Amygdala (tissue), 56 donors: Measurements from ENCODE around the gene PSMD11.

ENCODE experiments used
- DNase-seq, 56 donors: peaks; one replicate each; lab custom pipeline; 2025; lab: John Stamatoyannopoulos, UW

The PSMD11 gene

DNA sequence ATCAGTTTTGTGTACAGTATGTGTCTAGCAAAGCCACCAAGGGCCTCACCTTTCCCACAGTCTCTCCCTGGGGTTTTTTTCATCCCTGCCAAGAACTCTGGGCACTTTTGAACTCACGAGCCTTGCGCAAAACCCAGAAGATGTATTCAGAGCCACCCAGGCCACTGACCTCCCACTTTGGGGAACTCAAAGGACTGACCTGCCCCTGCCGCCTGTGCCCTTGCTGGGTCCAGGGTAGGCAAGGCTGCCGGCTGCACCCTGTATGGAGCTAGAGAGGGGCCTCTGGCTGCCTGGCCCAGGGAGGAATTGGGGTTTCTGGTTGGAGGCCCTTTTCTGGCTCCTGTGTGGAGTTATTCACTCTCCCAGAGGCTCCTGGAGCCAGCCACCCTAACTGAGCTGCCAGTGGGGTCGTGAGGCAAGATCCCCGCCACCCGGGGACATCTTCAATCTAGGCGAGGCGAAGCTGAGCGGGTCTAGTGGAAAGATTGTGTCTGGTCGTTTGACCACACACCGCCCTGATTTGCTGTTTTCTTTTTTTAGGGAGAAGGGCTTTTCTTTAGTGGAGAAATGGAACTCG, 44.4 kb downstream of the PSMD11 start:
- DNase-seq = no peak

DNA sequence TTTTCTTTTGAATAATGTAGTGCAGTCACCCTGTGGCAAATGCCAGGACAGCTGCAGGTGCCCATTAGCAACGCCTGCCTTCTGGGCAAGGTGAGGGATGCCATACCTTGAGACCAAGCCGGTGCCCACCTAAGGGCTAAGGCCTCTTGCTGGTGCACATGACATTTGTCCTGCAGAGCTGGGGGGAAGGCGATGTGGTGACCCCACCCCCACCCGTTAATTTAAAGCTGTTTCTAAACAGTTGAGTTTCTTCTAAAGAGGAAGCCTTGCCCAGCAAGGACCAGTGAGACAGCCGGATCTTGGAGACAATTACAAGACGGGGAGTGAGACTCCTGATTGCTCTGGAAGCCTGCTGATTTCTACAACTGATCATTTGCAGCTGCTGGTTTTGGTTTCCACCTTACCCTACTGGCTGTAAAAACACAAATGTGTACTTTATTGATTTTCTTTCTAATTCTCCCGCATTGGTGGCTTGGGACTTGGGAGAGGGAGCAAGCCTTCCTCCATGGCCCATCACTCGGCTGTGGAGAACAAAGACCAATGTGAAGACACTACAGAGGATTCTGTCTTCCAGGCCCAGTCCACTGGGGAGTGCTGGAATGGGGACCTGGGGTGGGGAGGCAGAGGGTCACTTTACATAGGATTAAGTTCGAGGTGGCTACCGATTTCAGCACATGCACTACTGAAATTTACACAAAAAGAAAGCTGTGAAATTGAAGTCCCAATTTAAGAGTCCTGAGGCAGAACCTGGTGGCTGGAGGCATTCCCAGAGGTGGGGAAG, 45.2 kb downstream of the PSMD11 start:
- DNase-seq = peak in 1 of 56 donors; percentile 17

GRCh38 chr17:32490101-32490482, 45.8 kb downstream of the PSMD11 start:
- peak in 2 of 56 donors; percentile 22 to 39 for DNase-seq

DNA sequence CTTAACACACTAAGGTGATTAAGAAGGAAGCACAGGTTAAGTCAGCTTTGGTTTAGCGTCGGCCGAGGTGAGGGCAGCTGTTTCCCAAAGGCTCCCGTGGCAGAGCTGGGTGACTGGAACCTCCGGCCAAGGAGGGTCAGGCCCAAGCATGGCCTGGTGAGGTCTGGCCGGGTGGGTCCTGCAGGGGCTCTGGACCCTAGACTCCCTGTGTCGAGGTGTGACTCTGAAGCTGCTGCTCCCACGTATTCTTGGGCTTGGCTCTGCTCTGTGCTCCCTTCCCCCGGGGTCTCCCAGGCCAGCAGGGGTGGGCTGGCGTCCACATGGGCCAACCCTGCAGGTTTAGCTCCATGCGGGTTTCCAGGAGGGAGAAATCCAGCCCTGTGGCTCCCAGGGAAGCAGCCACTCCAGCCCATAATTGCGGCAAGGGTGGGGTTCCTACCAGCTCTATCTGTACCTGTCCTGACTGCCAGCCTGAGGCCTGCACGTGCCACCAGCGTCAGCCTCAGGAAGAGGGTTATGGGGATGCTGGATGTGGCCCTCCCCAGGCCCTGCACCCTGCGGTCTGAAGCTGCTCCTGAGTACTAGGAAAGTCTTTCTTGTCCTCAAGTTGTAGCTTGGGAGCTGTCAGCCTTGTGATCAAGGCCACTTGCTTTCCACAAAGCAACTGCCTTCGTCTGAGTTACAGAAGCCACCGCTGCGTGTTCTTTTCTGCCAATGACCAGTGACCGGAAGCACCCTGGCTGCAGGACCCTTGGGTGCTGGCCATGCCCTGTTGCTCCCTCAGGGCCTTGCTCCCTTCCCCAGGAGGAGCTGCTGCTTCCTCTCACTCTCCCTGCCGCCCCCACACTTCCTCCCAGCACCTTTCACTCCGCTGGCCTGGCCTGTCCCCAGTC, 47.3 kb downstream of the PSMD11 start:
- no peak for DNase-seq

DNA sequence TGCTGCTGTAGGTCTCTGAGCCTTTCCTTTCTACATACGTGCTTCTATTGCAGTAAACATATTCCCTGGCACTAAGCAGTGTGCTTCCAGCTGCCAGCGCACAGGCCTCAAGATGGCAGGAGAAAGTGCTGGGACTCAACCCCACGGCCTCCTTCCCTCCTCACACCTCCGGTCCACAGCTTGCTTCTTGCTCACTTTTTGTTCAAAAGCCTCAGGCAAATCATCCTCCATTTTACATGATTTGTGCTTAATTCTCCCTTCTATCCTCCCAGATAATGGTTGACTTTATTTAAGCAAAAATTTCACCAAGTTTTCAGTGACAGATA, 47.9 kb downstream of the PSMD11 start:
- DNase-seq = no peak

DNA sequence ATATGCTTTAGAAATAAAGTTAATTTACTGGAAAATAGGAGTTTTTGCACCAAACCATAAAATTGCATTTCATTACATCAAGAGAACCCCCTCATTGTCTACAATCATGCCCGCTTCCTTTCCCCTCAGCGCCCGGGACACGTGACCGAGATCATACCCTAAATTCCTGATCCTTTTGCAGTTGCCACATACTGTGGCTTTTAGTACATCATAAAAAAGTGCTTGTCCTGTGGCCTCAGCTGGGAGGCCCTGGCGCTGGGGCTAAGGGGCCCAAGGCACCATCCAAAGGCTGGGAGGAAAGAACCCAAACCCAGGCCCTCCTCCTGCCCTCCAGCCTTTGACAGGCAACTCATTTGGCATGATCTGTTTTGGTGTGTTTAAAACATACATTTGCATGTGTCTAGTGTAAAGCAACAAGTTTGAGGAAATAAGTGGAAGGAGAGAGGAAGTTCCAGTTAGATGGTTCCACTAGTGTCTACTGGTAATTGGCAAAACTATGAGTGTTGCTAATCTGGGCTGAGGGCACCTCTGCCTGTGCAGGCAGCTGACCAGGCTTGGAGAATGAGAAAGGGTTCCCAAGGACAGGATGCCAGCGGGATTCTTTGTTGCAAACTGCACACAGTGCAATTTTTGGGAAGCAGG, 48.5 kb downstream of the PSMD11 start:
- no peak for DNase-seq

DNA sequence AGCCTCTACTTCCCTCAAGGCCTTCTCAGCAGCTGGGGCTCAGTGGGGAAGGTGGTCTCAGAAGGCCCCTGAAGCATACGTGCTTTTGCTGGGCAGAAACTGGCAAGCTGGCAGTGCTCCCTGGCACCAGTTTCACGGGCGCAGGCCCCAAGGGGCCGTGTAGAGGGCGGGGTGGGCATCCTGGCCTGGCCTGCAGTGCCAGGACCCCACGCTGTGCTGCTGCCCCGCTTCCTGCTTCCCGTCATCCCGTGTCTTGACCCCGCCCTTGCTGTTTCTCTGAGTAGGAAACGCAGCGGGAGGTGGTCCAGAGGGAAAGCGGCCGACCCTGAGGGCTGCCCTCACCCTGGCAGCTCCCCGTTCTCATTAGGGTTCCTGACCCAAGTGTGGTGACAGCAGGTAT, 49.3 kb downstream of the PSMD11 start:
- no peak for DNase-seq

GRCh38 chr17:32493976-32494513, 49.7 kb downstream of the PSMD11 start:
- DNase-seq = no peak

DNA sequence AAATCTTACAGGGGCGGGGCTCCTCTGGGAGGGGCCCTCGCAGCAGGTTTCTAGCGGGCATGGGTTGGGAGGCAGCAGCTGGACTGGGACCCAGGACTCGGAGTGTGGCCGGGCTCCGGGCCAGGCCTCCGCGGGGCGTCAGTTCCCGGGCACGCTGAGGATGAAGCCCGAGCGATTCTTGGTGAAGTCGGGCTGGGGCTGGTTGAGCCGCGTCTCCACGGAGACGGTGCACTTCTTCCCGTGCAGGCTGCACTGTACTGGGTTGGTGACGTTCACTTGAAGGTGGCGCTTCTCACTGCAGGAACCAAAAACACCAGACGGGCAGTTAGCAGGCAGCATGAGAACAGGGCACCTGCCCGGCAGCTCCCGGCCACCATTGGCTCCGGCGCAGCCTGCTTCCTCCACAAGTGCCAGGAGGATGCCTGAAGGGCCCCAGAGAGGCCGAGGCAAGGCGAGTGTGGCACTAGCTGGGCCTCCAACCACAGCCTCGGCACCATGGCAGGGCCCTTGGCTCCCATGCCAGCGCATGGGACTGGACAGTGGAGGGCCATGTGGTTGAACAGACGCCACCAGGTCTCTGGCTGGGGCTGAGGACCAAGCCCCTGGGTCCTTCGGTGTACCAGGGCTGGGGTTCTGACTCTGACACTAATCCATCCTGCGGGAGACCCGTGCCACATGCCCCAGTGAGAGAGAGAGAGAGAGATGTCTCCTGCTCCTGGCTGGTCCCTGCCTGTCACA, 50.5 kb downstream of the PSMD11 start:
- peak in 36 of 56 donors; percentile 14 to 70 (median 50) for DNase-seq

DNA sequence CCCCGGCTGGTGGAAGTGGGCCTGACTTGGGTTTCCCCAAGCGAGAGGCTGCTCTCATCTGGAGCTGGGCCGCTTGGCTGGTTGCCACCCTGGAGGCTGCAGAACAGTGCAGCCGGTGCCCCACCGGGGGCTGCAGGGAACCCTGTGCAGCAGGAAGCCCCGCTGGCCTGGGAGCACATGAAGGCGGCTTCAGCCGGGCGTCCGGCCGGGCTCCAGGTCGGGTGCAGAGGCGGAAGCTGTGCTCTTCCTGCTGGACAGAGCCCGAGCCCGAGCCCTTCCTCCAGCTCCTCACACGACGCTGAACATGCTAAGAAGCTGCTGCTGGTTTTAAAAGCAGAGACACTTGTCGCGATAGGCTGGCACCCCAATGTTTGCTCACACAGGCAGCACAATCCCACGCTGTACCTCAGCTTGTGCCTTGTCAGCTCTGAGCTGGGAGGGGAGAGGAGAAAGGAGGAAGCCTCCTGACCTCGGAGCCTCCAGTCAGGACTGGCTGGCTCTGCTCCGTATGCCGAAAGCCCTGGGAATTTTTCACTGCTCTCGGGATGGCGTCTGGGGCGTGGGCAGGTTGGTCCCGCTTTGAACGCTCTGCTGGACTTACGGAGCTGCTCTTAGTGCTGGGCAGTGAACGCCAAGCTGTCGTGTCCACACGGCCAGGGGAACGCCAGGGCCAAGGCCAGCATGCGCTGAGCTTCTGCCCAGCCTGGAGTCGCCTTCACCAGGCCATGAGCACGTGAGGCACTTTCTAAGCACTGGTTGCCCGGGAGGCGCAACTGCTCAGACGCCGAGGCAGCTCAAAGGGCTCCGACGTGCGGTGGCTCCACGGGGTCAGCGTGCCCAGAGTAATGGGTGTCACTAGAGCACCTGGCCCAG, 51.3 kb downstream of the PSMD11 start:
- peak in 25 of 56 donors; percentile 20 to 77 (median 45) for DNase-seq

- DNase-seq = no peak
These were observed 52.2 kb downstream of the PSMD11 start for GRCh38 chr17:32496395-32497073.

DNA sequence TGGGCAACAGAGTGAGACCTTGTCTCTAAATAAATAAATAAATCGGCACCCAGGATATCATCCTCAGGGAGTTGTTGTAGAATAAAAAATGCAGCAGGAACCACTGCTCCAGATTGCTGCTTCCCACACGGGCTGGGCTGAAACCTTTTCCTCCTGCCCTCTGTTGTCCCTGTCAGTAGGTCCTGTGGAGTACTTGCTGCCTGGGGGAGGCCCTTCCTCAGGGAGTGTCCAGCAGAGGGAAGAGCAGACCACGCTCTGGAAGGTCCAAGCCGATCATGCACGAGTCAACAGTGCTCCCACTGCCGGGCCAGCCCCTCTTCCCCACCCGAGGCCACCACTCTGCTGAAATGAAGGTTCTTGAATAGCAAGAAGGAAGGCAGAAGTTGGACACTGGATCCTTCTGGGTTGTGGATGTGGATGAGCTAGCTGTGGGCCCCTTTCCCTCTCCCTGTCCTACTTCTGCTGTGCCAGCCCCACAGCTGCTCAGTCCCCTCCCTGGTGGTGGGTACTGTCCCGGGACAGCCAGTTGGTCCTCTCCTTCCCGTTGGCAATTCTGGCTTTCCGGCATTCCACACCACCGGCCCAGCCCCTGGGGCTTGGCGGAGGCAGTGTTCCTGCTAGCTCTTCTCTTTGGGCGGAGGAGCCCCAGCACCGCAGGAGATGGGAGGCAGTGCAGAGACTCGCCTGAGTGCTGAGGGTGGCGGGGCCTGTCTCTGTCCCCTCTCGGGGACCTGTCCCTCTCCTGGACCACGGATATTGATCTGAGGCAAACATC, 53.3 kb downstream of the PSMD11 start:
- DNase-seq = peak in 1 of 56 donors; percentile 20

DNA sequence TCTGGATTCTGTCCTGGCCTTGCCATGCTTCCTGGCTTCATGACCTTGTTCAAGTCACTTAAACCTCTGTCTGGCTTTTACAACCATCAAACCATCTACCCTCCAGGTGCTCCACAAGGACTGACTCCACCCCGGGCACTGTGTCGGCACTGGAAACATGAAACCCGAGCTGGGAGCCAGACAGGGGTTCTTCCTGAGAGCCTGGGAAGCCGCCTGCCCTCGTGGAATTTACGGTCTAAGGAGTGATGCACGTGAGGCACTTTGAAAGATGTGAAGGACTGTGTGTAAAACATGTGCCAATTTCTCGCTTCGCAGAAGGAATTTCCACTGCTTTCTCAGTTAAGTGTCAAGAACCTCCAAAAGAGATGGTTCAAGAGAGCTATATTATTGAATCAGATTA, 54.1 kb downstream of the PSMD11 start:
- DNase-seq = no peak

DNA sequence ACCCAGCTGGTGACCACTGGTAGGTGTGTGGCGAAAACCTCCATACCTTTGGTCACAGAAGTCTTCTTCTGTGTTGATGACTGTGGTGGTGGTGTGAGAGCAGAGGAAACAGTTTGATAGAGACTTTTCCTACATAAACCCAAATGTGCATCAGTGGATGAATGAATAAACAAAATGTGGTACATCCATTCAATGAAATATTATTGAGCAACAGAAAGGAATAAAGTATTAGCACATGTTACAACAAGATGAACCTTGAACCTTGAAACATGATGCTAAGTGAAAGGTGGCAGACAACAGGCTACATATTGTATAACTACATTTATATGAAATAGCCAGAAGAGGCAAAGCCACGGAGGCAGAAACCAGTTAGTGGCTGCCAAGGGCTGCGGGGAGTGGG, 57.7 kb downstream of the PSMD11 start:
- DNase-seq = no peak

DNA sequence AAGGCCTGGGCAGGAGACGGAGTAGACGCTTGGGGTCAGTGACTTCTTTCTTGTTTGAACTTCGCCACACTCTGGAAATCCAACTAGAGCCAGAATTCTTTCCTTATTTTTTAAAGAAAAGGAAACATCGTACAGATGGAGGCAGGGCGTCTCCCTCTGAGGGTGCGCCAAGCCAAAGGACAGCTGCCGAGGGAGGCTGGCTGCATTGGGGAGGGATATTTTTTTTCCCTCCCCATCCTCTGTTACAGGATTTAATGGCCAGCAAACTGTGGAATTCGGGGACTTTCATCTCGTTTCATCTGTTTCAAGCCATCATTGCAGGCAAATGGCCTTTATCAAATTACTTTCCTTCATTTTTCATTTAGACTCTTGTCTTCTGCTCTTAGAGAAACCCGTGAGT, 58.4 kb downstream of the PSMD11 start:
- no peak for DNase-seq

GRCh38 chr17:32503251-32504165, 59.2 kb downstream of the PSMD11 start:
- DNase-seq = no peak
